Nephron progenitor cell (in vitro differentiated cells): Measurements from ENCODE around the gene MLANA.

Experiments
- DNase-seq: peaks from one replicate; pipeline ENCODE4 v3.0.0; 2021
- H3K27ac Mint-ChIP-seq: 2 replicates; pipeline ENCODE4 v1.8.0; 2021; ENCODE audit warnings: mild to moderate bottlenecking, moderate library complexity, mixed read lengths
- H3K27me3 Mint-ChIP-seq: 2 replicates; pipeline ENCODE4 v1.8.0; 2021; ENCODE audit warnings: mild to moderate bottlenecking, low read depth, mixed read lengths; ENCODE audit not compliant: poor library complexity
- H3K36me3 Mint-ChIP-seq: 2 replicates; pipeline ENCODE4 v1.8.0; 2021; ENCODE audit warnings: low read depth, mixed read lengths
- H3K4me1 Mint-ChIP-seq: 2 replicates; pipeline ENCODE4 v1.8.0; 2021; ENCODE audit warnings: mixed read lengths
- H3K4me3 Mint-ChIP-seq: 2 replicates; pipeline ENCODE4 v1.8.0; 2021; ENCODE audit warnings: mild to moderate bottlenecking, moderate library complexity, mixed read lengths
- H3K9me3 Mint-ChIP-seq: 2 replicates; pipeline ENCODE4 v1.8.0; 2021; ENCODE audit warnings: mild to moderate bottlenecking, moderate library complexity, mixed read lengths
- CTCF ChIP-seq: fragments of 200-600 bp; sonication (generic); IDR thresholded peaks from 2 replicates; pipeline ENCODE4 v1.5.0; 2021; ENCODE audit warnings: antibody characterized with exemption

MLANA gene

GRCh38 chr9:5949103-5949699, 58.5 kb downstream of the MLANA start:
- no peak overlapping the region for H3K4me3 Mint-ChIP-seq
- peaks cover 22% of the 10 kb centered on the region for H3K4me1 Mint-ChIP-seq
- H3K36me3 Mint-ChIP-seq, result no peaks in the 10 kb centered on the region
- DNase-seq, result no peak
- no peak for TF ChIP-seq CTCF
- H3K27ac Mint-ChIP-seq, result no peak overlapping the region
- no peaks in the 10 kb centered on the region for H3K9me3 Mint-ChIP-seq
- H3K27me3 Mint-ChIP-seq, result no peaks in the 10 kb centered on the region

- Mint-ChIP-seq H3K27me3 (no peaks in the 10 kb centered on the region), H3K9me3 (no peaks in the 10 kb centered on the region), H3K36me3 (no peaks in the 10 kb centered on the region), H3K4me1 (peaks cover 22% of the 10 kb centered on the region), H3K4me3 (no peak overlapping the region), H3K27ac (no peak overlapping the region)
- no peak for DNase-seq
- TF ChIP-seq CTCF, result no peak
Observed at GRCh38 chr9:5950261-5950660, 59.6 kb downstream of the MLANA start.

GRCh38 chr9:5951686-5952211, 61.1 kb downstream of the MLANA start:
- Mint-ChIP-seq H3K4me1 (peaks cover 22% of the 10 kb centered on the region), H3K9me3 (no peaks in the 10 kb centered on the region), H3K36me3 (no peaks in the 10 kb centered on the region), H3K4me3 (no peak overlapping the region), H3K27me3 (no peaks in the 10 kb centered on the region), H3K27ac (no peak overlapping the region)
- no peak for TF ChIP-seq CTCF
- DNase-seq, result no peak

GRCh38 chr9:5953743-5954707, 63.3 kb downstream of the MLANA start:
- Mint-ChIP-seq H3K4me1 (peaks cover 6% of the 10 kb centered on the region), H3K4me3 (no peak overlapping the region), H3K9me3 (no peaks in the 10 kb centered on the region), H3K36me3 (no peaks in the 10 kb centered on the region), H3K27ac (no peak overlapping the region), H3K27me3 (no peaks in the 10 kb centered on the region)
- no peak for TF ChIP-seq CTCF
- DNase-seq, result no peak

GRCh38 chr9:5957166-5957565, 66.5 kb downstream of the MLANA start:
- Mint-ChIP-seq H3K36me3 (no peaks in the 10 kb centered on the region), H3K27ac (no peak overlapping the region), H3K27me3 (no peaks in the 10 kb centered on the region), H3K4me3 (no peak overlapping the region), H3K4me1 (no peaks in the 10 kb centered on the region), H3K9me3 (no peaks in the 10 kb centered on the region)
- no peak for DNase-seq
- no peak for TF ChIP-seq CTCF
